ENCODE data around the gene PTCH1. TPM values are rescaled to one million over a fixed set of nuclear protein-coding genes. Genes with fewer than 3 reads are reported as not detected.

PTCH1 gene
- total RNA-seq, 2 donors from 2014 or later = 14.4 to 18.5 TPM

DNA sequence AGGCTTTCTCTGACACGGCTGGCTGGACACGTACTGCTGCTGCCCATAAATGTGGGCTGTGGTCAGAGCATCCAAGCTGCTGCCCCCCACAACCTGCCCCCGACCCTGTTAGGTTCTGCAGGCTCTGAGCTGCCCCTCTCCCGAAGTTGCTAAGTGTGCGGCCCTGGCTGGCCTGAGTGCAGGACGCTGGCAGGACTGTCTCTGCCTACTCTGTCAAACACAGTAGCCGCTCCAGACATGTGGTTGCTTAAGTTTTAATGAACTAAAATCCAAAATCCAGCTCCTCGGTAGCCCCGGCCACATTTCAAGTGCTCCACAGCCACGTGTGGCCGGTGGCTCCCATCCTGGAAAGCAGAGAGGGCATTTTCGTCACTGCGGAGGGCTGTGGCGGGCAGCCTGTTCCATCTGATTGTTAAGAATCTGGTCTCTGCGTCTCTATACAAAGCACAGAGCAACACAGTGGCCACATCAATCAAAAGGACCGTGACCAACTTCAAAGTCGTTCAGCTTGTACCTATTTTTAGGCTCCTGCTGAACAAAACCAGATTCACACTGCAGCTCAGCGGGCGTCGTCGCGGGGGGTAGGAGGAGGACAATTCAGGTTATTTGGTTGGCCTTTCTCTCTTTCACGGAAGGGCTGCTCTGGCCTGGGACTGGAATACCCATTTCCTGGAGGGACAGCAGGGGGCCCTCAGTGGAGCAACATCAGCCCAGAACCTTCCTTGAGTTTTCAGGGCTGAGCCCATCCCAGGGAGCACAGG is 68.9 kb downstream of the PTCH1 start:
- H3K4me3 Mint-ChIP-seq = no peak overlapping the region
- H3K27ac Mint-ChIP-seq = no peak overlapping the region
- no peaks in the 10 kb centered on the region for H3K27me3 Mint-ChIP-seq
- H3K36me3 Mint-ChIP-seq (ENCODE audit: low read depth) = no peaks in the 10 kb centered on the region
- no peaks in the 10 kb centered on the region for H3K9me3 ChIP-seq (ENCODE audit: control insufficient read depth, low read length, poor library complexity, severe bottlenecking)
- DNase-seq (no peak), ATAC-seq (no peak)
- peaks cover 4% of the 10 kb centered on the region for H3K4me1 Mint-ChIP-seq

DNA sequence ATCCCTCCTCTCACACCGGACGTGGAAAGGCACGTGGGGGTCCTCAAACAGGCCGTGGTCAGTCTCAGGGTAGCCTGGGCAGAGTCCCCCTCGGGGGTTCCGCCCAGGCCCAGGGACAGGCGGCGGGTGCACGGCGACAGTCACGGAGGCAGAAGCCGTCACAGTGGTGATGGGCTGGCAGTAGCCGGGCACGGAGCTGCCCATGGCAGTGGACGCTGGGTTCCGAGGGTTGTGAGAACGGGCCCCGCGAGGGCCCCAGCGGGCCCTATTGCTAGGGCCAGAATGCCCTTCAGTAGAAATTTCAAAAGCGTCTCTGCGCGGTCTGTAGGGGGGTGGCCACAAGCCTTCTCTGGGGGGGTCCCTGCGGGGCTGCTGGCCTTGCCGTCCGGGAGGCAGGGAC is 69.8 kb downstream of the PTCH1 start:
- no peaks in the 10 kb centered on the region for H3K9me3 ChIP-seq (ENCODE audit: control insufficient read depth, low read length, poor library complexity, severe bottlenecking)
- Mint-ChIP-seq H3K4me3 (no peak overlapping the region), H3K4me1 (peaks cover 3% of the 10 kb centered on the region), H3K36me3 (ENCODE audit: low read depth) (no peaks in the 10 kb centered on the region), H3K27ac (no peak overlapping the region), H3K27me3 (no peaks in the 10 kb centered on the region)
- DNase-seq = no peak
- no peak for ATAC-seq

DNA sequence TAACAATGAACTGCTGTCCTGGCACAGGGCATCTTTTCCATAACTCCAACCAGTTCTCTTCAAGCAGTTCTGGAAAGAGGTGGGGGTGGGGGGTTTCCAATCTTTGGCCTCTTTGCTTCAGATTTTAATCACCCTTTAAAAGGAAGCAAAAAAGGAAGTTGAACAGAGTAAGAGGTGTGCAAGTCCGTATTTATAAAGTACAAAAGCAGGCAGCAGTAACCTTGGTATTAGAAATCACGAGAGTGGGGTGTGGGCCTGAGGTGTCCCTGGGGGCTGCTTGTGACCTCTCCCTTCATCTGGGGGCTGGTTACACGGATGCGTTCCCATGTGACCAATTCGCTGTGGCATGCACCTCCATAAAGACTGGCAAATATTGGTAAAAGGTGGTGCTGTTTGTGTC is 70.5 kb downstream of the PTCH1 start:
- no peaks in the 10 kb centered on the region for H3K27me3 Mint-ChIP-seq
- H3K4me1 Mint-ChIP-seq = peaks cover 3% of the 10 kb centered on the region
- no peak for ATAC-seq
- DNase-seq = no peak
- no peak overlapping the region for H3K27ac Mint-ChIP-seq
- no peak overlapping the region for H3K4me3 Mint-ChIP-seq
- H3K9me3 ChIP-seq (ENCODE audit: control insufficient read depth, low read length, poor library complexity, severe bottlenecking) = no peaks in the 10 kb centered on the region
- no peaks in the 10 kb centered on the region for H3K36me3 Mint-ChIP-seq (ENCODE audit: low read depth)

DNA sequence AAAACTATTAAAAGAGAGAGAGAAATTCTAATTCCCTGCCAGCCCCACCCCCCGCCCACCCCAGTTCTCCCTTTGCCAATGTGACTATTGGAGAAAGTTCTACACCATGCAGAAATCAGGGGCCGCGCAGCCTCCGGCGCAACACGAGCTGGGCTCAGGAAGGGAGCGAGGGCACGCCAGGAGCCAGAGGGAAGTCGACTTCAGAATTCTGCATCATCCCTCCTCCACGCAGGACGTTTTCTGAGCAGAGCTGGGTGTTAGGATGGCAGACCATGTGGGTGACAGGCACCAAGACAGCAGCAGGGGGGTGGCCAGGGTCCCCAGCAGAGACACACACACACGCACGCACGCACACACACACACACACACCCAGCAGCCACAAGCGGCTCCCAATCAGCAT is 72.6 kb downstream of the PTCH1 start:
- no peak for ATAC-seq
- no peak for DNase-seq
- H3K4me3 Mint-ChIP-seq = no peak overlapping the region
- H3K4me1 Mint-ChIP-seq = peaks cover 3% of the 10 kb centered on the region
- no peaks in the 10 kb centered on the region for H3K9me3 ChIP-seq (ENCODE audit: control insufficient read depth, low read length, poor library complexity, severe bottlenecking)
- H3K27me3 Mint-ChIP-seq = no peaks in the 10 kb centered on the region
- no peaks in the 10 kb centered on the region for H3K36me3 Mint-ChIP-seq (ENCODE audit: low read depth)
- no peak overlapping the region for H3K27ac Mint-ChIP-seq

DNA sequence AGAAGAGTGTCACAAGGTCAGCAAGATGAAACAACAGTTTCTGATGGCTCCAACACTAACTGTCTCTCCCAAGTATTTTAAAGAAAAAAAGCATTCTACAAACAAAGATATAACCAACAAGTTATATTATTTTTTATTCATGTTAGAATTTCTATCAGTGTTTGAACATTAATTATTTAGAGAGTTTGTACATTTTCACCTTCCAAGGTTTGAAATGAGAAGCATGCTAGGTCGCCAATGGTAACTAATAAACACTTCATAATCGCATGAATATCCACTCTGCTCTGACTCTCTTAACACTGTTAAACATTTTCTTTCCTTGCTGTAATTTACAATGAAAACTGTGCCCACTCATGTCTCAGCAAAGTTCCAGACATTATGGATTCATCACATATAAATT is 73.5 kb downstream of the PTCH1 start:
- DNase-seq (no peak), ATAC-seq (no peak)
- no peaks in the 10 kb centered on the region for H3K9me3 ChIP-seq (ENCODE audit: control insufficient read depth, low read length, poor library complexity, severe bottlenecking)
- no peaks in the 10 kb centered on the region for H3K27me3 Mint-ChIP-seq
- peaks cover 3% of the 10 kb centered on the region for H3K4me1 Mint-ChIP-seq
- no peak overlapping the region for H3K4me3 Mint-ChIP-seq
- no peak overlapping the region for H3K27ac Mint-ChIP-seq
- no peaks in the 10 kb centered on the region for H3K36me3 Mint-ChIP-seq (ENCODE audit: low read depth)

DNA sequence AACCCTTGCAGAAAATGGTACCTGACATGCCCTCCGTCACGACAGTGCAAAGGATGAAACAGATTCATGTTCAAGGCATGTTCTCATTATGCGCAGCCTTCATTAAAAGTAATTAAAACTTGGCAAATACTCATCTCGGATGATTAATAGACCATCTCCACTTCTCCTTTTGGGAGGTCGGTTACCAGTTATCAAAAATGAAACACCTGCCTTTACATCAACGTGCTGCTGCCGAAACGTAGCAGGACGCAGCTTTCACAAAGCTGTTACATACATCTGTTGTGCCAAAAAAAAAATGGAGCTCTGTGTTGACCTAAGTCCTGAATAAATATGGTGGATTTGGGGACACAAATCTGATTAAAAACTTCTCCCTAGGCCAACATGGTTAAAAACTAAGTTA is 75.7 kb downstream of the PTCH1 start:
- ATAC-seq (no peak), DNase-seq (no peak)
- H3K27me3 Mint-ChIP-seq = no peaks in the 10 kb centered on the region
- no peaks in the 10 kb centered on the region for H3K36me3 Mint-ChIP-seq (ENCODE audit: low read depth)
- no peak overlapping the region for H3K27ac Mint-ChIP-seq
- no peaks in the 10 kb centered on the region for H3K9me3 ChIP-seq (ENCODE audit: control insufficient read depth, low read length, poor library complexity, severe bottlenecking)
- H3K4me1 Mint-ChIP-seq = peaks cover 3% of the 10 kb centered on the region
- H3K4me3 Mint-ChIP-seq = no peak overlapping the region

DNA sequence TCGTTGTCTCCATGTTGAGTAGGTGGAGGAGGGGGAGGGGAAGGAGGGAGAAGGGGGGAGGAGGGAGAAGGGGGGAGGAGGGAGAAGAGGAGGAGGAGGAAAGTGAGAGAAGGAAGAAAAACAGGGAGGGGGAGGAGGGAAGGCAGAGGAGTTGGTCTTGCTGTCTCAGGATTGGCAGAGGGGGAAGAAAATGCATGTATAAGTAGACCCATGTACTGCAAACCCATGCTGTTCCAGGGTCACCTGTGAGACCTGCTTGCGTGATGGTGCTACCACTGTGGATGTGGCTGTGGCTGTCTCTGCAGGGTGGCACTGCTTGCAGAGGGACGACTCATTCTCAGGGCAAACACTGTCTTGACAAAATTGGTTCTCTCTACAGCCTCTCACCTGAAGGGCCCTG is 76.3 kb downstream of the PTCH1 start:
- Mint-ChIP-seq H3K4me1 (peaks cover 1% of the 10 kb centered on the region), H3K27ac (no peak overlapping the region), H3K36me3 (ENCODE audit: low read depth) (no peaks in the 10 kb centered on the region), H3K4me3 (no peak overlapping the region), H3K27me3 (no peaks in the 10 kb centered on the region)
- ATAC-seq (no peak), DNase-seq (no peak)
- no peaks in the 10 kb centered on the region for H3K9me3 ChIP-seq (ENCODE audit: control insufficient read depth, low read length, poor library complexity, severe bottlenecking)

DNA sequence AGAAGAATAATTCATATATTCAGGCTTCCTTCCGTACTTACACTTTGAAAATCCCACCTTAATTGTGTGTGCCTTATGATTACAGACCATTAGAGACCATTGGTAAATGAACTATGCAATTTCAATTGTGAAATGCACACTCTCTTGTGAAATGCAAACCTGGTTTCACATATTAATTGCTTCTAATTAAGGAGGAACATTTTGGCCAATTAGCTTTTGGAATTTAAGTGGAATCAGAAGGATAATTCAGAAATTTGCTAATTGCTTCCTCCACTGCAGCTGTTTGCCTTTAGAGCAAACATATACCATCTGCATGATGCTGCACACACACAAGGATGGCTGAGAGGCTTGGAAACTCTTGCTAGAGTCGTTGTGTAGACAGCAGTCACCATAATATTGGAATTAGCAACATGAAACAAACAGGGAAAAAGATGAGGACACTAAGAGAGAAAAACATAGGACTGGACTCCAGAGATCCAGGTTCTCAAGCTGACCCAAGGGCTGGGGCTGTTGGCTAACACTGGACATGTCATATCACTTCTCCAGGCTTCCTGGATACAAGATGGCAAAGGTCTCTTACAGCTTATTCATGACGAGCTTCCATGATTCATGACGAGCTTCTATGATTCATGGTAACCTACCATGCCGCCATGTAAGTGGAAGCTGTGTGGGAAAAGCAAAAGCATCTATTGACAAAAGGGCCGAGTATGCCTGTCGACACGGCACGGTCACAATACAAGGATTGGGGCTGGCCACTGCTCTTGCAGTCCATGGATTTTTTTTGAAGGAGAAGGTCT is 78.0 kb downstream of the PTCH1 start:
- Mint-ChIP-seq H3K4me3 (no peak overlapping the region), H3K4me1 (no peaks in the 10 kb centered on the region), H3K27me3 (no peaks in the 10 kb centered on the region), H3K27ac (no peak overlapping the region), H3K36me3 (ENCODE audit: low read depth) (no peaks in the 10 kb centered on the region)
- DNase-seq = no peak
- no peaks in the 10 kb centered on the region for H3K9me3 ChIP-seq (ENCODE audit: control insufficient read depth, low read length, poor library complexity, severe bottlenecking)
- no peak for ATAC-seq

DNA sequence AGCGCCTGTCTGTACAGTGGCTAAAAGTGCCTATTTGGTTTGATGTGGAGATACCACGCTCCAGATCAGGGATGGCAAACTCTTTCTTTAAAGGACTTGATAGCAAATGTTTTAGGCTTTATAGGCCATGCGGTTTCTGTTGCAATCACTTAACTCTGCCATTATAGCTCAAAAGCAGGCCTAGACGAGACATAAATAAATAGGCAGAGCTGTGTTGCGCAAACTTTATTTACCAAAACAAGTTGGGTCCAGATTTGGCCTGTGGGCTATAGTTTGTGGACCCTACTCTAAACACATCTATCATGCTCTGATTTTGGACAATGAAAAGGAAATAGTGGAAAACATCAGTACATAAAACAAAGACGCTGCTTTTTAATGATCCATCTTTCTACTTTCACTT is 79.2 kb downstream of the PTCH1 start:
- Mint-ChIP-seq H3K4me3 (no peak overlapping the region), H3K27me3 (no peaks in the 10 kb centered on the region), H3K36me3 (ENCODE audit: low read depth) (no peaks in the 10 kb centered on the region), H3K4me1 (peaks cover 2% of the 10 kb centered on the region), H3K27ac (no peak overlapping the region)
- H3K9me3 ChIP-seq (ENCODE audit: control insufficient read depth, low read length, poor library complexity, severe bottlenecking) = no peaks in the 10 kb centered on the region
- no peak for DNase-seq
- no peak for ATAC-seq

DNA sequence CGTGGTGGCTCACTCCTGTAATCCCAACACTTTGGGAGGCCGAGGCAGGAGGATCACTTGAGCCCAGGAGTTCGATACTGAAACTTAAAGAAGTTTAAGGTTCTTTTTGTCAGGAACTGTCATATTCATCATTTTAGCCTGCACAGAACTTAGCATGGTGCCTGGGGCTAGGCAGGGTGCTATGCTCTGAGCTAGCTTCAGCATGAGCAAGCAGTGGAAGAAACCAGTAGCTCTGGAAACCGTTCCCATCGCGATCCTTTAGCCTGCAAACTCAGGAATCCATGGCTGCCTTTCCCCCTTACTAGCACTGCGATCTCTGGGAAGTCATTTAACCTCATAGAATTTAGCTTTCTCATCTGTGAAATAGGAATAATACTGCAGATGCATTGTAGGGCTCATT is 80.4 kb downstream of the PTCH1 start:
- Mint-ChIP-seq H3K36me3 (ENCODE audit: low read depth) (no peaks in the 10 kb centered on the region), H3K27ac (no peak overlapping the region), H3K4me1 (peaks cover 2% of the 10 kb centered on the region), H3K27me3 (no peaks in the 10 kb centered on the region), H3K4me3 (no peak overlapping the region)
- DNase-seq = no peak
- ATAC-seq = no peak
- no peaks in the 10 kb centered on the region for H3K9me3 ChIP-seq (ENCODE audit: control insufficient read depth, low read length, poor library complexity, severe bottlenecking)

DNA sequence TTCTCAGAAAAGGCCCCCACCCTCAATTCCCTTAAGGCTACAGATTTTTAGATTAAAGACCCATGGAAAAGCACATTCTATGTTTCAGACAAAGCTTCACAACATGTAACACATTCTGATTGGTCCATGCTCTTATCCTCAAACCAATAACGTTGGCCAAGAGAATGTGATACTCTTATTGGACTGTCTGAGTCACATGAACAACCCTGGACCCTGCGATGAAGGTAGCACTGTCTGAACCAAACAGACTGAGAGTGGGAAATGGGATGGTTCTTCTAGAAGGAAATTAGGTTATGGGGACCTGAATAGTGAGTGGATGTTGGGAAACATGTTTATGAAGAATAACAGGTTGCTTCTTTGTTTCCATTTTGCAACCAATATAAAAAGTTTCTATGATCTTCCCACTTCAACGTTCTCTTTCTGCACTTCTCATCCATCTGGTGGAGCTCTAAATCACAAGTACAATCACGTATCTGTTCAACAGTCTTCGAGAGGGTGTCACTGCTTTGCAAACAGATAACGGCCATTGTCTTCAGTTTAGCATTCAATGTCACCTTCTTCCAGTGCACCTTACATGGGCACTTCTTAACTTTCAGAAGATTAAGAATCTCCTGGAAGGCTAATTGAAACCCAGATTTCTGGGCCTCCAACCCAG is 81.6 kb downstream of the PTCH1 start:
- DNase-seq (no peak), ATAC-seq (no peak)
- no peak overlapping the region for H3K27ac Mint-ChIP-seq
- H3K27me3 Mint-ChIP-seq = no peaks in the 10 kb centered on the region
- H3K4me3 Mint-ChIP-seq = no peak overlapping the region
- no peaks in the 10 kb centered on the region for H3K9me3 ChIP-seq (ENCODE audit: control insufficient read depth, low read length, poor library complexity, severe bottlenecking)
- H3K4me1 Mint-ChIP-seq = peaks cover 2% of the 10 kb centered on the region
- no peaks in the 10 kb centered on the region for H3K36me3 Mint-ChIP-seq (ENCODE audit: low read depth)

DNA sequence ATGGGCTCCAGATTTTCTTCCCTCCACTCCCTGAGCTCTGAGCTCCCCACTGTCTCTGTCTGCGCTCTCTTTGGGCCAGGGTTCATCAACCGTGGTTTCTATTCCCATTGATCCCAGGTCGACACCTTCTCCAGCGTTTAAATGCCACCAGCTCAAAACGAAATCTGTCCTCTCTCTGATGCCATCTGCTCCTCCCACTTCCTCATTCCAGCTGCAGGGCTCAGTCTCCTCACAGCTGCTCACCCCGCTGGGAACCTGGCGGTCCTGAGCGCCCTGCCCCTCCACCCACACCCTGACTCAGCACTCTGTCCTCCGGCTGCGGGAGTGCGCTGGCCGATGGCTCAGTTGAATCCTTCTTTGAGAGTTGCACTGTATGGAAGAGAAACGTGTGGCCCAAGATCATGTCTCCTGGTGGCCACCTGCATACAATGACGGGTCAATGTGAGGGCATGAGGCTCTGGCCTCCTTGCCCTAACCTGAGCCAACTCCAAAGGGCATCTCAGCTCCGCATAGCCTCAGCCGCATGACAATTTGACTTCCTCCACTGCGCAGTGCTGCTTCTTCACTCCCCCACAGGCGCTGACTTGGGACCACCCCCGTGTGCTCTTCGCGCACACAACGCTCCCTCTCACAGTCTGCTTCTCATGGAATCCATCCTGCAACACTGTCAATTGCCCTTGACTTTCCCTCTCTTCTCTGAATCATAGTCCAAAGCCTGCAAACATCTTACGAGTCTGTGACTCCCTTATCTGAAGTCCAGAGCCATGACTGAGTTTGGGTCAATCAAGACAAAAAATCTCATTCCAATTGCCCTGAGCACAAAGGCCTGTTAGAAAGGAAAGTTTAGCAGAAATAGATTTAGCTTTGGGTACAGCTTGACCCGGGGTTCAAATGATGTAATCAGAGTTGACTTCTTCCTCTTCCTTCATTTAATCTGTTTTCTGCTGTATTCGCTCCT is 82.4 kb downstream of the PTCH1 start:
- Mint-ChIP-seq H3K4me1 (peaks cover 2% of the 10 kb centered on the region), H3K36me3 (ENCODE audit: low read depth) (no peaks in the 10 kb centered on the region), H3K27ac (no peak overlapping the region), H3K4me3 (no peak overlapping the region), H3K27me3 (no peaks in the 10 kb centered on the region)
- no peak for DNase-seq
- no peaks in the 10 kb centered on the region for H3K9me3 ChIP-seq (ENCODE audit: control insufficient read depth, low read length, poor library complexity, severe bottlenecking)
- no peak for ATAC-seq
